GM21576 (cell line): Measurements from ENCODE around the gene LDB2.

Experiments used
- ATAC-seq: cut with Tn5 transposase; IDR thresholded peaks from one replicate; pipeline ENCODE4 v1.9.1; 2021; ENCODE audit warnings: mild to moderate bottlenecking, moderate library complexity; ENCODE audit not compliant: unreplicated experiment

LDB2 gene

GRCh38 chr4:16887887-16888286 is 10.6 kb downstream of the LDB2 start:
- no peak for ATAC-seq

DNA sequence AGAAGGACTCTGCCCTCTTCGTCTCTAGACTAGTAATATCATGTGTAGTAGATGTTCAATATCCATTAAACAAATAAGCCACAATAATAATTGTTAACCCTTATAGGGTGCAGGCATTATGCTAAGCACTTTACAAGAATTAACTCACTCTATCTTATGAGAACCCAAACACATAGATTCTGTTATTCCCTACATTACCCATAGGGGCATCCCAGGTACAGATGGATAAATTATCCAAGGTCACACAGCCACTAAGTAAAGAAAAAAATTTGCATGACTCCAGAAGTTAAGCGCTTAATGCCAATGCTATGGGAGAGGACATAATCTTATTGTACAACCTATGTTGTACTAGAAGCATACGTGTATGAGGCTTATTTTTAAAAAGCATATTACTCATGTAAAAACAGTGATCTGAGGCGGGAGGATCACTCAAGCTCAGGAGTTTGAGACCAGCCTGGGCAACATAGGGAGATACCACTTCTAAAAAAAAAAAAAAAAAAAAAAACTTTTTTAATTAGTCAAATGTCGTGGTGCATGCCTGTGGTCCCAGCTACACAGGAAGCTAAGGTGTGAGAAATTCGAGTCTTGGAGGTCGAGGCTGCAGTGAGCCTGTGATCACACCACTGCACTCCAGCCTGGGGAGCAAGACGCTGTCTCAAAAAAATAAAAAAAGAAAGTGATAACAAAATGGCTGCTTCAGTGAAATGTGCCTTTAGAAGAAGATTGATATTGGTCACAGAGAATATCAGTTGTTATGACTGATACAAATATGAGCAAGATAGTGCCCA is 13.6 kb downstream of the LDB2 start:
- no peak for ATAC-seq

DNA sequence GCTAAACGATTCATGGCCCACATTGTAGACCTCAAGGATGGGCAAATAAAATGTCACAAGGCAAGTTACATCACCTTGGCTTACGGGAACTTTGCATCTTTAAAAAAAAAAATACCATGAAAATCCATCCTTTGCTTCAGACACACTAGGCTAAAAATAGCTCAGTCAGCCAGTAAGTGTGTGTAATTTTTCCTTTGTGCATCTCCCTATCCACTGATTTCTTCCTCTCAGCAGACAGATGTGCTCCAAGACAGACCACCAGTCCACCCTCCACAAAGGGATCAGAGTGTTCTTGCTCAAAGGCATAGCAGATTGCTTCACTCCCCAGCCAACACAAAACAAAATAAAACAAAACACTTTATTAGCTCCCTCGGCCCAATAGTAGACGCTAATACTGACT is 14.6 kb downstream of the LDB2 start:
- ATAC-seq: no peak

GRCh38 chr4:16881151-16881884 is 17.1 kb downstream of the LDB2 start:
- ATAC-seq: no peak

GRCh38 chr4:16875487-16875886 is 23.0 kb downstream of the LDB2 start:
- ATAC-seq: no peak

DNA sequence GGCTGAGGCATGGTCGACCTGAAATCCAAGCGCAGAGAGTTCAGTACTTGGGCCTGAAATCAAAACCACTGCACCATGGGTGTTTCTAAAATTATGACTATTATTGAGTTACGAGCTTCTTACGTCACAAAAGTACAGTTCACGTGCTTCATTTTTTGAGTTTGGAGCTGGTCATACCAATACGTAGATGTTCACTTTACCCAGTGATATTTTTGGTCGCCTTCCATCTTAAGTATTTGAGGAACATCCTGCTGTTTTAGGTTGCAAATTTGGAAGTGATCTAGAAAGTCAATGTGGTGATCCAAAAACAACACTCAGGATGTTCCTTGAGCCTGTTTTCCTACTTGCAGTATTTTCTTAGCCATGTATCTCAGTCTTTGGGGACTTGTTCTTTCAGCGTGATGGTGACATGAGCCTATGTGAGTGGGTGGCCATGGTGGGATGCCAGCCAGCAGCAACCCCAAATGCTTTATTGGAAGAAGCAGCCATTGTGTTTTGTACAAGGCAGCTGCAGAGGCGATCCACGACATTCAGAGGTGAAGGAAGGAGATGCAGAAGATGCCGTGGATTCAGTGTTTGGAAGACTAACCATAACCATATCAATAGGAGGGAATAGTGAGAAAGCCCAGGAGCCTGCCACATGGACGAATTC is 28.7 kb downstream of the LDB2 start:
- ATAC-seq: no peak

DNA sequence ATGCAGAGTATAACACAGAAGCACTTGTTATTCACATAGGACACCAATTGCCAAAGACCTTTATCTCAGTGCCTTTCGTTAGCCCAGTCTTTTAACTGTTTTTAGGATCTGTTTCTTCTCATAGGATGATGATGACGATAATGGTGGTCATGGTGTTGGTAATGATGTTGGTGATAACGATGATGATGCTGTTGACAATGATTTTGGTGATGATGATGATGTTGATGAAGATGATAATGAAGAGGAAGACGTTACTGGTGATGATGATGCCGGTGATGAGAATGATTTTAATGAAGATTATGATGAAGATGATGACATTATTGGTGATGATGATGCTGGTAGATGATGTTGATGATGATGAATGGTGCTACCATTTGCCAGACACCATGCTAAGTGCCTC is 29.8 kb downstream of the LDB2 start:
- ATAC-seq: no peak

DNA sequence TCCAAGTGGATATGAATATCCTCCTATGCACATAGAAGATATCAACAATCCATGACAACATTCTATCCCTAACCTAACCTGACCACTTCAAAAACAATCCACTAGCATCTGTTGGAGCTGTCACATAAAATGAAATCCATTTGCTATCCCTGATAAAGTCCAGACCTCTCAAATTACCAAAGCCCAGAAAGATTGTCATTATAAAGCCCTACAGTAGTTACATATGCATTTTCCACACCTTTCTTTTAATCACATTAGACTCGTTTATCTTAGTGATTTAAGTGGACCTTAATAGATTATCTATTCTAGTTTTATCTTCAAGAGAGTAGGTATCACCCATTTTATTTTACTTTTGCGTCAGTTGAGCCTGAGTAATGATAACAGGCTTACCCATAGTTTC is 30.6 kb downstream of the LDB2 start:
- ATAC-seq: no peak

DNA sequence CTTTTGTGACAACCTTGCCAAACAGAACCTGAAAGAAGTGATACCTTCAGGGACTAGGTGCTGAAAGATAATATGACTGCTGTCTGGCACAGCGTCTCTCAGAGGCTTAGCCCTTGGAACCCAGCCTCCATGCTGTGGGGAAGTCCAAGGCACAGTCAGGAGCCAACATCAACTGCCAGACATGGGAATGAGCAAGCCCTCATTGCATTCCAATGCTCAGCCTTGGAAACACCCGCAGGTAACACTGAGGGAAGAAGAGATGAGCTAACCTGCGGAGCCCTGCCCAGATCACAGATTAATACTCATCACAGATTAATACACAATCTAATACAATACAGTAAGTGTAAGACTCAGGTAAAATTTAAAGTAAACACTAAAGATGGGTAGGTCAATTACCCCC is 31.5 kb downstream of the LDB2 start:
- ATAC-seq: no peak

DNA sequence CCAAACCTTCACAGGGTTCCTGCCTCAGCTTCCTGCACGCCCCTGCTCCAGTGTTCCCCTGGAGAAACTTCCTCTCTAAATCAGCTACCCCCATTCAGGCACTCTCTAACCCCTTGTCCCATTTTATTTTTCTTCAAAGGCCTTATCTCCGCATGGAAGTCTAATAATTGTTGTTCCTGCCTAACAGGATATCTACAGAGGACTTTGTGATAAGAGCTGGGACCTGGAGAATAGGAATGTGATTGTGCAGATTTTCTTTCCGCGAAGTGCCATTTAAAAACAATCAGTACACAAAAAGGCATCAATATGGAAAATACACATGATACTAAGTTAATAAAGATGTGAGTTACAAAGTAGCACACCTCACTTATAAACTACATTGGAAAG is 32.6 kb downstream of the LDB2 start:
- ATAC-seq: no peak

DNA sequence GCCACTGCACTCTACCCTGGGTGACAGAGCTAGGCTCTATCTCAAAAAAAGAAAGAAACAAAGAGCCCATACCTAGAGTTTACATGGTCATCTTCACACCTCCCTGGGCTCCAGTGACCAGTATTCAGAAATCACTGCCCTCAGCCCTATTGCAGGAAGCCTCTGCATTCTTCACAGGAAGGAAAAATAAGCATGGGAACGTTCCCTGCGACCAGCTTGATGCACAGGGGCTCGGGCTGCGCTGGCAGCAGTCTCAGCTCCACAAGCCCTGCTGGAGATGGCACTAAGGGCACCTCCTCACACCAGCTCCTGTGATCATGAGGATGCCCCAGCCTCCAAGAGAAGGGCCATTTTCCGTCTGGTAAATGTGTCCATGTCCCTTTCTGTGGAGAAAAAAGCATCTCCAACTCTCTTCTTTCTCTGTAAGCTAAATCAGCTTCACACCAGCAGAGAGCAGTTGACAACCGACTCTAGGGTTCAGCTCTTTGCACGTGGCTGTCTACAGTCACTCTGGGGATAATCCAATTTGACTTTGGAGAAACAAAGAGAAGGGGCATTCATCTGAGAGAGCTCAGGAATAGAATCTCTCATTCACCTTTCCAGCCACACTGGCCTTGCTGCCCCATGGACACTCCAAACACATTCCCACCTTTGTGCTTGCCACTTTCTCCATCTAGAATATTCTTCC is 33.1 kb downstream of the LDB2 start:
- no peak for ATAC-seq

DNA sequence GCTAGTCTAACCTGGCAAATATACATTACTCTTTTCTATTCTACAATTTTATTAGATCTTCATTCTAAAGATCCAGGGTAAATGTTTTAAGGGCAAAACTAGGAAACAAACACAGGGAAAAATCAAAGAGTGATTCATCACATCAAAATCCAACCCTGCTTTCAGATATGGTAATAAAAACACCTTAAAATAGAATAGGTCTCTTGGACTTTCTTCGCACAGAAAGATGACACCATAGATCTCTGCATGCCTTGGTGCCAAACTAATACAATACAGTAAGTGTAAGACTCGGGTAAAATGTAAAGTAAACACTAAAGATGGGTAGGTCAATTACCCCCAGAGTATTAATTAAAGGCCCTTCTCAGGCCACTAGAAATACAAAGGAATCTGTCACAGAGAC is 34.2 kb downstream of the LDB2 start:
- ATAC-seq: no peak

DNA sequence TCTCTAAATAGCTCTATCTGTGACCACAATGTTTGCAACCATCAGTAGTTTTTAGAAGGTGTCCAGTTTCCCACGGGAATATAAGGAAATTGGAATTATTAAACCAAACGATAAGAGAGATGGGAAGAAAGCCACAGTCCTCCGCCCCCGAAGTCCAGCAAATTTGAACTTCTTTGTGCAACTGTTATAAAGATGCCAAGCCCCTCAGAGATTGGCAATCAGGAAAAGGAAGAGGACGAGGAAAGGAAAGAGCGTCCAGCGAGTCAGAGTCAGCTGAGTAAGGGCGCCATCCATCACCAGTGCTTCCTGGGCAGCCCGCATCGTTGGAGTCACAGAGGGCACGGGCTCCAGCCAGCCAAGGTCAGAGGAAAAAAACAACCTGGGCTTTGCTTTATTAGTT is 35.7 kb downstream of the LDB2 start:
- ATAC-seq: no peak

DNA sequence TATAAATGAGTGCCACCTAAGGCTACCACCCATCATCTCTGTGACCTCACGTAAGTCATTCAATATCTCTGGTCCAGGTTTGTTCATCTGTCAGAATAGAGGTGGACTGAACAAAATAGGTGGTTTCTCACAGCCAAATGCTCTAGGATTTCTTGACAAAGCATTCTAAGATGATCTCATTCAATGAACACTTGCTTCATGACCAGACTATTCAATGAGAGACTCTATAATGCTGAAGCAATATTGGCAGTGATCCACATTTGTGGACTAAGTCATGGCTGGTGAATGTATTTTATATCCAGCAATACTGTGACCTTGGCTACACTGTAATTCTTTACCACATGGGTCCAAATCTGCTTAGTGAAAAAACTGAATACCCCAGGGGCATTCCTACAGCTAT is 37.9 kb downstream of the LDB2 start:
- no peak for ATAC-seq

DNA sequence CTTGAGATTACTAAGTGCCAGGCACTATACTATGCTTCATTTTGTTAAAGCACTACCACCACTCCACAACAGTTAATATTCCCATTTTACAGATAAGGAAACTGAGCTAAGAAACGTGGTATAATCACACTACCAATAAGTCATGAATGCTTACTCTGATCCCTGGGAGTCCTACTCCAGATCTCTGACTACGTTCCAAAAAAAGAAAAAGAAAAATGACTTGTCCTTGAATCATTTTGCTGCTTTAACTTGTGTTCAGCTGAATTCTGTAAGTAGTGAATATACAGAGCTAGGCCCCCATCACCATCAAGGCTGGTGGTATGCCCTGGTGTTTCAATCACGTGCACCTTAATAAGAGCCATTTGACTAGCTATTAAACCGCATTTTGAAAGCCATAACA is 39.4 kb downstream of the LDB2 start:
- no peak for ATAC-seq

- no peak for ATAC-seq
These were observed 40.1 kb downstream of the LDB2 start for GRCh38 chr4:16858275-16858752.

GRCh38 chr4:16857425-16857824 is 41.0 kb downstream of the LDB2 start:
- no peak for ATAC-seq

GRCh38 chr4:16853640-16854039 is 44.8 kb downstream of the LDB2 start:
- ATAC-seq: no peak

- no peak for ATAC-seq
These were observed 45.8 kb downstream of the LDB2 start for GRCh38 chr4:16852644-16853043.

GRCh38 chr4:16852228-16852627 is 46.2 kb downstream of the LDB2 start:
- no peak for ATAC-seq

DNA sequence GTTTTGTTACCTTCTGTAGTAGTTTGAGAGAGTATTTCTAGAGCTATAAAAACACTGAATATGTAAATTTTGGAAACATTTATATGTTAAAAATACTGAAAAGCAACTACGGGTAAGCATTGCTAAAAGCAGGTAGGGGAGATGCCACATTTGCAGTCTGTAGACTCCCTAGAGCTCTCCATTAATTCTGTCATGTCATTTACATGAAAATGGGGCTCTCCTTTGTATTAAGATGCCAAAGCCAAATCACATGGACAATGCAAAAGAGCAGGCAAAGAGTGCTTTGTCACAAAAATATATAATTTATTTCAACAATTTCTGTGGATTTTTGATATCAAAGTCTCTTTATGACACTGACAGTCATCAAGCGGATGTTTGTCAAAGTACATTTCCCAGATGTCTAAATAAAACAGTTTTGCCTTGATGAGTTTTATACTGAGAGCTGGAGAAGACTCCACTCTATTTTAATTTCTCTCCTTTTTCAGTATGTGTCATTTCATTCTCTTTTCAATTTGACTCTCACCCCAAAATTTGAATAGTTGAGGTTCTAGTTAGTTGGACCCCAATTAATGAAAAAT is 51.8 kb downstream of the LDB2 start:
- no peak for ATAC-seq
